Small intestine (tissue), 16 donors: ENCODE results near the gene ZNF69. TPM values are rescaled to one million over a fixed set of nuclear protein-coding genes. Genes with fewer than 3 reads are reported as not detected.
"Not testable (repeated sequence)": the region's sequence is repeated elsewhere in the genome, so short reads cannot be mapped to it uniquely, and the experiment has no call there.

ENCODE experiments used
- DNase-seq, 2 donors: peaks; one replicate each; pipeline versions ENCODE4 v3.0.0 to v3.0.0-alpha.2; 2013
- FAIRE-seq: peaks from 2 replicates; lab custom pipeline; 2012; peaks lifted over from hg19 to GRCh38; lab: Jason Lieb, UNC
- H3K27ac ChIP-seq, 3 donors: one replicate each; pipeline ENCODE4 v1.5.1; 2013; ENCODE audit warnings: low read length in 2 of 3, mild to moderate bottlenecking in 2 of 3, control low read depth in 1 of 3, inconsistent platforms in 1 of 3, low read depth in 1 of 3, moderate library complexity in 1 of 3
- H3K27me3 ChIP-seq, 3 donors: one replicate each; pipeline ENCODE4 v1.6.1; 2013; ENCODE audit warnings: low read length in 3 of 3, inconsistent platforms in 1 of 3; ENCODE audit not compliant: control insufficient read depth in 3 of 3, insufficient read depth in 3 of 3
- H3K36me3 ChIP-seq, 3 donors: one replicate each; pipeline ENCODE4 v1.6.1; 2013; ENCODE audit warnings: low read length in 3 of 3, inconsistent platforms in 1 of 3, low read depth in 1 of 3, mild to moderate bottlenecking in 1 of 3, moderate library complexity in 1 of 3; ENCODE audit not compliant: control insufficient read depth in 3 of 3, insufficient read depth in 2 of 3
- H3K4me1 ChIP-seq, 3 donors: one replicate each; pipeline ENCODE4 v1.6.1; 2013; ENCODE audit warnings: low read length in 2 of 3, inconsistent platforms in 1 of 3, low read depth in 1 of 3, mild to moderate bottlenecking in 1 of 3, moderate library complexity in 1 of 3; ENCODE audit not compliant: control insufficient read depth in 3 of 3, insufficient read depth in 2 of 3
- H3K4me3 ChIP-seq, 3 donors: one replicate each; pipeline ENCODE4 v1.5.1; 2013; ENCODE audit warnings: low read length in 3 of 3, control low read depth in 1 of 3, inconsistent platforms in 1 of 3, low read depth in 1 of 3, mild to moderate bottlenecking in 1 of 3, moderate library complexity in 1 of 3
- H3K9me3 ChIP-seq, 2 donors: one replicate each; pipeline ENCODE4 v1.6.1; 2013; ENCODE audit warnings: low read depth in 1 of 2, low read length in 1 of 2; ENCODE audit not compliant: control insufficient read depth in 2 of 2, insufficient read depth in 1 of 2
- WGBS, 3 donors: extraction: QIAGEN DNeasy Blood & Tissue Kit; methylation state at CpG; one replicate each; pipeline ENCODE4 v1.1.7; 2013; 5-methylcytosine and 5-hydroxymethylcytosine counted together
- long read RNA-seq, 10 donors: transcript quantifications; one replicate each; lab custom pipeline, GENCODE V29; 2026
- polyA plus RNA-seq, 4 donors: library from polyadenylated mRNA; stranded (reverse) in 3 of 4; unstranded in 1 of 4; fragments of 200-250 nt in 3 of 4; fragments of 120-200 nt in 1 of 4; gene quantifications; one replicate each; pipeline versions ENCODE4 v1.2.1 to v1.2.3, GENCODE V29; 2013
- donor health status: healthy with polysubstance abuse.
- donor health status: control.
- donor health status: control.
- donor health status: Bipolar disorder and iron deficiency.
- donor health status: healthy.

The ZNF69 gene
- 10 to 100 TPM in 1 of 4 donors, 1 to 10 TPM in 3; 1.4 to 30.4 (median 3.9) TPM for polyA plus RNA-seq
- long read RNA-seq, donor 1 = 0 reads
- long read RNA-seq, donor 2, partial matches to known transcripts = 0 of 1 reads
- long read RNA-seq, donor 2, other reads (novel, unspliced or antisense) = 0 of 1 reads
- long read RNA-seq, donor 3, partial matches to known transcripts = 0 of 3 reads
- long read RNA-seq, donor 3, other reads (novel, unspliced or antisense) = 0 of 3 reads
- long read RNA-seq, donor 4 = 0 reads
- long read RNA-seq, donor 5 = 0 reads
- long read RNA-seq, donor 6, partial matches to known transcripts = 0 of 5 reads
- long read RNA-seq, donor 6, other reads (novel, unspliced or antisense) = 0 of 5 reads
- long read RNA-seq, donor 7 = 0 reads
- long read RNA-seq, donor 8 = 0 reads
- long read RNA-seq, donor 9, partial matches to known transcripts = 0 of 3 reads
- long read RNA-seq, donor 9, other reads (novel, unspliced or antisense) = 0 of 3 reads
- long read RNA-seq, donor 10, partial matches to known transcripts = 0 of 2 reads
- long read RNA-seq, donor 10, other reads (novel, unspliced or antisense) = 0 of 2 reads

- Histone ChIP-seq H3K27me3 (no peaks in the 10 kb centered on the region), H3K36me3 (peaks cover 0 to 11% (median 0%) of the 10 kb centered on the region in 3 donors), H3K4me3 (peak within 1 kb of the TSS; percentile 61 to 86 (median 71)), H3K4me1 (peaks cover 0 to 5% (median 0%) of the 10 kb centered on the region in 3 donors), H3K27ac (peak within 1 kb of the TSS; percentile 69 to 97 (median 82)), H3K9me3 (peaks cover 0 to 34% of the 10 kb centered on the region in 2 donors)
- DNase-seq (peak; percentile 80 to 95), FAIRE-seq (no peak)
- WGBS, 3 donors = 0 to 1% (median 1%) methylated on average over 52 to 56 of the region's 56 CpGs
These were observed at the start of gene ZNF69 for GRCh38 chr19:11887611-11888531. TSS of gene ZNF69 (plus strand) at chr19:11887782. CDS start at chr19:11887924, 142 bp downstream.

GRCh38 chr19:11843722-11844121, 43.9 kb upstream of the ZNF69 start:
- WGBS, 3 donors = 35 to 49% (median 48%) methylated on average over 2 of the region's 2 CpGs
- no peaks in the 10 kb centered on the region for H3K27me3 ChIP-seq
- peaks cover 0 to 1% of the 10 kb centered on the region in 2 donors for H3K9me3 ChIP-seq
- no peak overlapping the region for H3K4me3 ChIP-seq
- H3K4me1 ChIP-seq = peaks cover 0 to 9% (median 0%) of the 10 kb centered on the region in 3 donors
- FAIRE-seq = no peak
- DNase-seq = peak in 1 of 2 donors; percentile 49
- no peaks in the 10 kb centered on the region for H3K36me3 ChIP-seq
- H3K27ac ChIP-seq = no peak overlapping the region

GRCh38 chr19:11847615-11848014, 40.0 kb upstream of the ZNF69 start:
- WGBS, 3 donors = 62 to 86% (median 63%) methylated on average over 6 of the region's 6 CpGs
- H3K9me3 ChIP-seq, FAIRE-seq: not testable (repeated sequence)

GRCh38 chr19:11848200-11848593, 39.4 kb upstream of the ZNF69 start:
- Histone ChIP-seq H3K4me1 (peaks cover 0 to 16% (median 0%) of the 10 kb centered on the region in 3 donors), H3K27ac (peak overlapping the region in 1 of 3 donors; percentile 51), H3K36me3 (no peaks in the 10 kb centered on the region), H3K27me3 (no peaks in the 10 kb centered on the region), H3K9me3 (peaks cover 0 to 8% of the 10 kb centered on the region in 2 donors), H3K4me3 (peak overlapping the region in 1 of 3 donors; percentile 54)
- FAIRE-seq = no peak
- 33 to 37% (median 35%) methylated on average over 11 of the region's 11 CpGs for WGBS, 3 donors
- no peak for DNase-seq

More at GRCh38 chr19:11847615-11848014, 40.0 kb upstream of the ZNF69 start:
- H3K36me3 ChIP-seq, H3K27me3 ChIP-seq, H3K27ac ChIP-seq, DNase-seq, H3K4me3 ChIP-seq: not testable (repeated sequence)
- H3K4me1 ChIP-seq = peaks cover 0 to 16% (median 0%) of the 10 kb centered on the region in 3 donors

GRCh38 chr19:11848594-11849469, 38.8 kb upstream of the ZNF69 start, which contains the start of gene ZNF439:
TSS of gene ZNF439 (plus strand) at chr19:11848726. CDS start at chr19:11848868, 142 bp downstream.
- FAIRE-seq = no peak
- H3K4me1 ChIP-seq = peaks cover 0 to 12% (median 0%) of the 10 kb centered on the region in 3 donors
- peaks cover 0 to 12% of the 10 kb centered on the region in 2 donors for H3K9me3 ChIP-seq
- WGBS, 3 donors = 1 to 2% (median 1%) methylated on average over 59 of the region's 59 CpGs
- peak within 1 kb of the TSS; percentile 52 to 63 (median 54) for H3K4me3 ChIP-seq
- peak; percentile 93 to 95 for DNase-seq
- peak within 1 kb of the TSS in 2 of 3 donors; percentile 53 to 70 for H3K27ac ChIP-seq
- no peaks in the 10 kb centered on the region for H3K27me3 ChIP-seq
- H3K36me3 ChIP-seq = no peaks in the 10 kb centered on the region

- H3K36me3 ChIP-seq, FAIRE-seq, H3K27ac ChIP-seq, H3K27me3 ChIP-seq, H3K4me3 ChIP-seq, DNase-seq: not testable (repeated sequence)
- WGBS, 3 donors = 93 to 97% (median 97%) methylated on average over 4 of the region's 4 CpGs
- Histone ChIP-seq H3K4me1 (peaks cover 0 to 11% (median 0%) of the 10 kb centered on the region in 3 donors), H3K9me3 (peaks cover 0 to 12% of the 10 kb centered on the region in 2 donors)
These were observed 37.3 kb upstream of the ZNF69 start for GRCh38 chr19:11850289-11850688.

GRCh38 chr19:11853358-11853757, 34.2 kb upstream of the ZNF69 start:
- Histone ChIP-seq H3K4me3 (no peak overlapping the region), H3K36me3 (no peaks in the 10 kb centered on the region), H3K4me1 (peaks cover 0 to 26% (median 2%) of the 10 kb centered on the region in 3 donors), H3K27me3 (no peaks in the 10 kb centered on the region), H3K27ac (no peak overlapping the region), H3K9me3 (peaks cover 0 to 13% of the 10 kb centered on the region in 2 donors)
- DNase-seq (no peak), FAIRE-seq (no peak)
- WGBS, 3 donors = 78 to 99% (median 79%) methylated on average over 3 of the region's 3 CpGs
